GM21390 (cell line): Measurements from ENCODE around the gene LYPLA2.
"Not testable (repeated sequence)": the region's sequence is repeated elsewhere in the genome, so short reads cannot be mapped to it uniquely, and the experiment has no call there.

Experiments used
- ATAC-seq: cut with Tn5 transposase; IDR thresholded peaks from one replicate; pipeline ENCODE4 v1.9.1; 2021; ENCODE audit not compliant: unreplicated experiment

Gene LYPLA2

DNA sequence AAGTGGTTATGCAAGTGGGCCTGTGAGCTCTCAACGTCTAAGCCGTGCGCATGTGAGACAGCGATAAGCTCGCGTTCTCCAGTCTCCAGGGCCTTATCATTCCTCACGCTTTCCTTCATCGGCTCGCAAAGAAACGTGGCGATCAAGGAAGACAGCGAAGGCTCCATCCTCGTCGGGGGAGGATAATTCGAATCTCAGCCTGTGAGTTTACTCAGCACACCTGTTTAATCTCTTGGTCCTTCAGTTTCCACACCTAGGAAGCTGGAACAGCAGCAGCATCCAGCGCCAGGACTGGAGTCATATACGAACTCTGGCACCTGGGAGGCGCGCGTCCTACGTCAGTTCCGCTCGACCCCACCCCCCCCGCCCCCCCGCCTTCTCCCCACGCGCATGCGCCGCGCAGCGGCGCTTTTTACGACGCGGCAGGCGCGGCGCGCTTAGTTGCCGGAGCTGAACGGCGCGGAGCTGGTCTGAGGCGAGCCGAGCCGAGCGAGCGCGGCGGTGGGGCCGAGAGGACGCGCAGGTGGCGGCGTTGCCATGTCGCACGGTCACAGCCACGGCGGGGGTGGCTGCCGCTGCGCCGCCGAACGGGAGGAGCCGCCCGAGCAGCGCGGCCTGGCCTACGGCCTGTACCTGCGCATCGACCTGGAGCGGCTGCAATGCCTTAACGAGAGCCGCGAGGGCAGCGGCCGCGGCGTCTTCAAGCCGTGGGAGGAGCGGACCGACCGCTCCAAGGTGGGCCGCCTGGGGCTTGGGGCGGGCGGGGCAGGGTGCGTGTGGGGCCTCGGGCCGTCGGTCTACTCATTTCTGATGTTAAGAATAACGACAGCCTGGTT, 12.7 kb upstream of the LYPLA2 start, which contains the start of gene PITHD1:
Gene PITHD1 (plus strand): TSS at position 440 of the 836 bp plus-strand sequence. CDS start 98 bp downstream, at position 538.
- ATAC-seq, result peak; percentile 71

- no peak for ATAC-seq
Measured at GRCh38 chr1:23779826-23780371, 11.0 kb upstream of the LYPLA2 start.

- not testable (repeated sequence) for ATAC-seq
Measured at GRCh38 chr1:23783141-23783540, 7.8 kb upstream of the LYPLA2 start.

DNA sequence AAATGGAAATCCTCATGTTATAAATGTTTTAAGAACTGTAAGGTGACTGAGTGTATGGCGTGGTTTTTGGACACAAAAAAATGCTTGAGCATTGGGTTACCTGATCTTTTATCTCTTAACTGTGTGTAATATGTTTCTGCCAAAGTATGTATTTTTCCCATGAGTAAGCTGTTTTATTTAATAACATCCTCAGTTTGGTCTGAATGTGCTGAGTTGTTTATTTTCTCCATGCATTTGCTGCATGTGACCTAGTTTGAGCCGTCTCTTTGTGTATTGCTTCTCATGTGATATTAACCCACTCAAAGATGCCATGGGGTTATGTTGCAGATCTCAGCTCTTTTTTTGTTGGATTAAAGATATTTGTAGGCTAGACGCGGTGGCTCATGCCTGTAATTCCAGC, 6.1 kb upstream of the LYPLA2 start:
- no peak for ATAC-seq

GRCh38 chr1:23787701-23788100, 3.2 kb upstream of the LYPLA2 start:
- no peak for ATAC-seq

DNA sequence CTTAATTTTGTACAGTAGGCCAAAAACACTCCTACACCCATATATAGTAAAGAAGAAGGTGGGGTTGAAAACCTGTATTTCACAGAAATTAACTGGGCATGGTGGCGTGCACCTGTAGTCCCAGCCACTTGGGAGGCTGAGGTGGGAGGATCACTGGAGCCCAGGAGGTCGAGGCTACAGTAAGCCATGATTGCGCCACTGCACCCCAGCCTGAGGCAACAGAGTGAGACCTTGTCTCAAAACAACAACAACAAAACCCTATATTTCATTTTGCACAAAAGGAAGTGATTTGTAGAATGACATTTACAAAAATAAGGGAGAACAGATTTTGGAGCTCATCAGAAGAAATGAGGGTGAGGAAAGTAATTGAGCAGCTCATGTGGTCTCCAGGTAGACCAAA, 2.2 kb upstream of the LYPLA2 start:
- no peak for ATAC-seq

- ATAC-seq, result no peak
Measured at GRCh38 chr1:23791516-23792047, 637 bp downstream of the LYPLA2 start.

DNA sequence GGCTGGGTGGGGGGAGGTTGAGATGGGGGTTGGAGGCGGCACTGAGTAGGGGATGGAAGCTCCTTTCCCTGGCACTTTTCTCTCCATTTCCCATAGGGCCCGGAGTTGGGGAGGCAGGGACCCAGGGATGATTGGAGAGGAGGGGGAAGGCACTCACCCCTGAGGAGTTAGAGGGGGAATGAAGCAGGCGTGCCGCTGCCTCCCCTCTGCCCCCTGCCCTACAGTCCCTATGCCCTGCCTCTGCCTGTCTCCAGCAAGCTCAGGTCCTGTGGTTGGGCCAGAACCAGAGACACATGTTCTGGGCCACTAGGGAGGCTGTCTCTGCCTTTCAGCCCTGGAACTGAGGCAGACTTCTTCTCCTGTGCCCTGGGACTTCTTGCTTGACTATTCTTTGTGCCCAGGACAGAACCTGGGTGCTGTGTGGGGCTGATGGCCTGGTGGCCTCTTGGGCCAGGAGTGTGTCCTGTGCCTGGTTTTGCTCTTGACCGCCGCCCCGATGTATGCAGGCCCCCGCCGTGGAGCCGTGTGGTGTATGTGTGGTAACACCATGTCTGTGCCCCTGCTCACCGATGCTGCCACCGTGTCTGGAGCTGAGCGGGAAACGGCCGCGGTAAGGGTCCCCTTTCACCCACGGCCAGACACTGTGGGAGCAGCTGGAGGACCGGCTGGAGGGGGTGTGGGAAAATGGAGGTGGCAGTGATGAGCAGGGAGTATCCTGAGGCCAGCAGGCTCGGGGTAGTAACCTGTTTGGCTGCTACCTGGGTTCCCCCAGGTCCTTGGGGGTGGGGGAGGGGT, 1.4 kb downstream of the LYPLA2 start:
- no peak for ATAC-seq

GRCh38 chr1:23793018-23793781, 2.3 kb downstream of the LYPLA2 start:
- no peak for ATAC-seq

DNA sequence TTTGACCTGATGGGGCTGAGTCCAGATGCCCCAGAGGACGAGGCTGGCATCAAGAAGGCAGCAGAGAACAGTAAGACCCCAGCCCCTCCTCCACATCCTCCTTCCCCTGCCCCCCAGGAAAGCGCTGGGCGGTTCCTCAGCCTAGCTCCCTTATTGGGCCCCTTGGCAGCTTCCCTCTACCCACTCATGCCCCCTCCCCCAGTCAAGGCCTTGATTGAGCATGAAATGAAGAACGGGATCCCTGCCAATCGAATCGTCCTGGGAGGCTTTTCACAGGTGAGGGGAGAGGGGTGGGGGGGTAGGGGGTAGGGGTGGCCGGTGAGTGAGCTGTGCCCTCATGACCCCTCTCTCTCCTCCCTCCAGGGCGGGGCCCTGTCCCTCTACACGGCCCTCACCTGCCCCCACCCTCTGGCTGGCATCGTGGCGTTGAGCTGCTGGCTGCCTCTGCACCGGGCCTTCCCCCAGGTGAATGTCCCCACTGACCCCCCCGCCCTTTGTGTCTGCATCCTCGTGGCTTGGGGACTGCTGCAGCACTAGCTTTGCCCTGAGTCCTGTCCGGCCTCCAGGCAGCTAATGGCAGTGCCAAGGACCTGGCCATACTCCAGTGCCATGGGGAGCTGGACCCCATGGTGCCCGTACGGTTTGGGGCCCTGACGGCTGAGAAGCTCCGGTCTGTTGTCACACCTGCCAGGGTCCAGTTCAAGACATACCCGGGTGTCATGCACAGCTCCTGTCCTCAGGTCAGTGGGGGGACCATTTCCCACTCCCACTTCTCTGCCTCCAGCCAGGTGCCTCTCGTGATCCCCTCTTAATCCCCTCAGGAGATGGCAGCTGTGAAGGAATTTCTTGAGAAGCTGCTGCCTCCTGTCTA, 3.2 kb downstream of the LYPLA2 start:
- no peak for ATAC-seq

GRCh38 chr1:23794732-23795182, 3.8 kb downstream of the LYPLA2 start:
- ATAC-seq, result not testable (repeated sequence)

DNA sequence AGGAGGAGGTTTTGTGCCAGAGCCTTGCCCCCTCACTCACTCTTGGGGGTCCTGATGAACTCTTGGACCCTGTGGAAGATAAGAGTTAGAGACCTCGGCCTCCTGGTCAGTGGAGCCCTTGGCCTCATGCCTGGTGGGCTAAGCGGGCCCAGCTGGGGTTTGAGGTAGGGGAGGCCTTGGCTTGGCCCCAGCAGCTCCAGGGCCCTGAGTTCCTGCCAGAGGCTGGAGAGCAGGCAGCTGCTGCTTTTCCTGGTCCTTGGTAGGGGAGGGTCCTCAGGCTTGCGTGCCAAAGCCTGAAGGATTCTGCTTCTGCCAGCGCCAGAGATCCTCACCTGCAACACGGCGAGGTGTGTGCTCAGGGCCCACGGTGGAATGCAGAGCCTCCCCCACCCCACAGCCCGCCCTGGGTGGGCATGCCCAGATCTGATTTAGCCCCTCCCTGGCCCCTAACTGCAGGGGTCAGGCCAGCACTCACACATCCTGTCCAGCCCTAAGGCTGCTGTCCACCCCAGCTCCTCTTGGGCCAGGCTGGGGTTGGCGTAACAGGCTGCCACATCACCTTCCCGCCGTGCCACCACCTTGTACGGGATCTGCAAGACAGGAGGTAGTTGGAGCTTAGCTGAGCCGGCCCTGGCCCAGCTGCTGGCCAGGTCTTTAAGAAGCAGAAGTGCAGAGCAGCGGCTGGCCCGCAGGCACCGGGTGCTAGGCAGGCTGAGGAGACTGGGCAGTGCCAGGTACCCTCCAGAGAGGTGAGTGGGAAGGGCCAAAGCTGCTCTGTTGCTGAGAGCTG, 4.9 kb downstream of the LYPLA2 start:
- no peak for ATAC-seq

GRCh38 chr1:23796466-23797271, 5.7 kb downstream of the LYPLA2 start:
- no peak for ATAC-seq

- ATAC-seq, result no peak
Measured at GRCh38 chr1:23797478-23798448, 6.8 kb downstream of the LYPLA2 start.

DNA sequence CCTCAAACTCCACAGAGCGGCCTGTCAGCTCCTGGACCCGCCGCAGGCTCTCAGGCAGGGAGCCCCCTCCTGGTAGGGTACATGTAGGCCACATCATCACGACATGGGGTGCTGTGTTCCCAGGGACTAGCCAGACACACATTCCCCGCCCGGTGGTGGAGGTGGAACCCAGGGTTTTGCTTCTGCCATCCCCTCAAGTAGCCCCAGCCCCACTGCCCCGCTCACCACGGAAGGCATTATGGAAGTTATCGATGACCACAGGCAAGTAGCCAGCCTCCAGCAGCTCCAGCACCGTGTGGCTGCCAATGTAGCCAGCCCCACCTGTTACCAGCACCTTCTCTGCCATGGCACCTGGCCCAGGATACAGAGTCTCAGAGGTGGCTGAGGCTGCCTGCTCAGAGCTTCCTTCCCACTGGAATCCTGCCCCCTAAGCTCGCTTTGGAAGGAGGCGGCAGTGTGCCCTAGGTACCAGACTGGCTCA, 7.8 kb downstream of the LYPLA2 start:
- ATAC-seq, result no peak

GRCh38 chr1:23799255-23799569, 8.3 kb downstream of the LYPLA2 start:
- ATAC-seq, result no peak
